Urothelium cell line (cell line): ENCODE results near the gene DSEL.

Source experiments
- DNase-seq: peaks from one replicate; pipeline ENCODE4 v3.0.0; 2011; ENCODE audit warnings: low spot score, mixed read lengths
- FAIRE-seq: peaks from 2 replicates; lab custom pipeline; 2011; peaks lifted over from hg19 to GRCh38; lab: Jason Lieb, UNC

The DSEL gene

GRCh38 chr18:67504739-67505138, 11.8 kb downstream of the DSEL start:
- FAIRE-seq (no peak), DNase-seq (no peak)

DNA sequence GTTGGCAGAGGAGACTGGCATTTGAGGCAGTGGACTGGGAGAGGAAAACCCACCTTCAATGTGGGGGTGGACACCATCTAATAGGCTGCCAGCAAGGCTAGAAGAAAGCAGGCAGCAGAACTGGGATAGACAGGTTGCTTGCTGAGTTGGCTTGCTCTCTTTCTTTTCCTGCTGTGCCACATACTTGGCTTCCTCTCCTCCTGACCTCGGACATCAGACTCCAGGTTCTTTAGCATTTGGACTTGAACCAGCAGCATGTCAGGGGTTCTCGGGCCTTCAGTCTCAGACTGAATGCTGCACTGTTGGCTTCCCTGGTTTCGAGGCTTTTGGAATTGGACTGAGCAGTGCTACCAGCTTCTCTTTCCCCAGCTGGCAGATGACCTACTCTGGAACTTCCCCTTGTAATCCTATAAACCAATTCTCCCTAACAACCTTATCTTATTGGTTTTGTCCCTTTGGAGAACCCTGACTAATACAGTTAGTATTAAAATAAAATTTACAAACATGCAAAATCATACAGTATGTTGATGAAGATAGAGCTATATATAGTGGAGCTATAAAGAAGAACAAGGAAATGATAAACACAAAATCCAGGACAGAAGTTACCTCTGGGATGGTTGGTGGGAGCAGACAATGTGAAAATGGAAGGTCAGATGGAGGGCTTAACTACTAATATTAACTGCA, 15.9 kb downstream of the DSEL start:
- no peak for FAIRE-seq
- DNase-seq = no peak

DNA sequence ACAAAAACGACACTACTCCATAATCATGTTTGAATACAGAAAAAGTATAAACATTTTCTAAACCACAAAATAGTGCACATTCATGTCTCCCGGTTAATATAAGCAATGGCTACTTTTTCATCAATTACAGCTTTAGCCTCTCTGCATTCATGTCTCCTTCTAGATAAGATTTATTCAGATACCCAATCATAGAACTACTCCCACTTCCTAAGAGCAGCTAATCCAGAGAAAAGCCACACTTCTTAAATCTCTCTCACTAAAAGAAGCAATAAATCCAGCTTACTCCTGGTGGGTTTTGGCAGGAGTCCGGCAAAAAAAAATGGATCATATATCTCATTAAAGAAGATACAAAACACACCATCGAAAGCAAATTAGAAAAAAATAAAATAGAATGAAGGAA, 20.1 kb downstream of the DSEL start:
- no peak for FAIRE-seq

DNA sequence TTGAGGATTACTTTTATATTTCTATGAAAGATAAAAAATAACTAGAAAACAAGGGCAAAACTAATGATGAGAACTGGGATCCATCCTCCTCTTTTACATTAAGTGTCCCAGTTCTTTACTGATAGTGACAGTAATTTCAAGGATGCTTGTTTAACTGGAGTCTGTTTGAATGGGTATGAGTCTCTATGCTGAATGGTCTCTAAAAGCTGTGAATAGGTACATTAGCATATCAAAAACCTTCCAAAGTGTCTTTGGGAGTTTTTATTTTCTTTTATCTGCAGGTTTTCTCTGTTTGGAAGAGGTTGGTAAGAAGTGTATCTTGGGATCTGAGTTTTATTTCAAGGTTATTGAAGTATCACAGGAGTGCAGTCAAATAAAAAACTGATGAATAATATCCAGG, 30.0 kb downstream of the DSEL start:
- no peak for FAIRE-seq
- no peak for DNase-seq

More for the DNA sequence above, 20.1 kb downstream of the DSEL start:
- DNase-seq = no peak

- no peak for DNase-seq
- no peak for FAIRE-seq
Observed at GRCh38 chr18:67485655-67486054, 30.9 kb downstream of the DSEL start.

- DNase-seq (no peak), FAIRE-seq (no peak)
Observed at GRCh38 chr18:67484458-67484857, 32.1 kb downstream of the DSEL start.

GRCh38 chr18:67483952-67484351, 32.6 kb downstream of the DSEL start:
- DNase-seq (no peak), FAIRE-seq (no peak)

DNA sequence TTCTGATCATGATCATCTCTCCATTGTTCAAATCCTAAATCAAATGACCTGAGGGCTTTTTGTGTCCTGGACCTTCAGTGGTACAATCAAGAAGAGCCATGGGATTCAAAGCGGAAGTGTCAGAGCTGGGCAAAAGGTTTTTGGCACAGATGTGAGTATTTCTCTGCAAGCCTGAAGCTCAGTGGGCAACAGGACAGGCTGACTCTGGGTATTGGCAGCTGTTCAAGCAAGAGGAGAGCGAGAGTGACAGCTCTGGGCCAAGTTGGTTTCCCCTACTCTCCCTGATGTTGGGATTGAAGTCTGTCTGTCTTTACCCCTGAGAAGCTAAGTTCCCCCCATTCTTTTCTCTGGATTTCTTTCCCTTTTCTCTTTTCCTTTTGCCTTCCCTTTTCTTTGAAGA, 33.3 kb downstream of the DSEL start:
- DNase-seq (no peak), FAIRE-seq (no peak)

DNA sequence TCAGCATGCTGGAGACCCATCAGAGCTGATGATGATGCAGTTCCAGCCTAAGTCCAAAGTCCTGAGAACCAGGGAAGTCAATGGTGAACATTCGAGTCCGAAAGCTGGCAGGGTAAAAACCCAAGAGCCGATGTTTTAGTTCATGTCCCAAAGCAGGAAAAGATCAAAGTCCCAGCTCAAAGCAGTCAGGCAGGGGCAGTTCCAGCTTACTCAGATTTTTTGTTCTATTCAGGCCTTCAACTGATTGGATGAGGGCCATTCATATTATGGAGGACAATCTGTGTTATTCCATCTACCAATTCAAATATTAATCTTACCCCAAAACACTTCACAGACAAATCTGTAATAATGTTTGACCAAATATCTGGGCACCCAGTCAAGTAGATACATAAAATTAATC, 38.3 kb downstream of the DSEL start:
- FAIRE-seq = no peak
- no peak for DNase-seq

DNA sequence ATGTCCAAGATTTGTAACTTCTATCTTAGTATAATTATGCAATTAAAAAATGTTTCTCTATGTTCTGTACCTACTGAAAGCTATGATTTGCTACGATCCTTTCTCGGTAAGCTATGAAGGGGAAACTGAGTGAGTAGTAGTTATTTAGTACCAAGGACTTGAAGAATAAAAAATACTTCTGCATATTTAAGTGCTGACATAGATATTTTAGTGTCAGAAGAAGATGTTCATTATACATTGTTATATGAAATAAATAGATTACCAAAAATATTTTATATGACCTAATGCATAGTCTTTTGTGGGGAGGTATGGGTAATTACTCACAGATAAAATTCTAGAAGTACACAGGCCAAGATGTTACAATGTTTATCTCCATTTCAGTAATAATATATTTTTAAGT, 39.0 kb downstream of the DSEL start:
- DNase-seq (no peak), FAIRE-seq (no peak)

- no peak for FAIRE-seq
- no peak for DNase-seq
Observed at GRCh38 chr18:67476585-67476984, 39.9 kb downstream of the DSEL start.

DNA sequence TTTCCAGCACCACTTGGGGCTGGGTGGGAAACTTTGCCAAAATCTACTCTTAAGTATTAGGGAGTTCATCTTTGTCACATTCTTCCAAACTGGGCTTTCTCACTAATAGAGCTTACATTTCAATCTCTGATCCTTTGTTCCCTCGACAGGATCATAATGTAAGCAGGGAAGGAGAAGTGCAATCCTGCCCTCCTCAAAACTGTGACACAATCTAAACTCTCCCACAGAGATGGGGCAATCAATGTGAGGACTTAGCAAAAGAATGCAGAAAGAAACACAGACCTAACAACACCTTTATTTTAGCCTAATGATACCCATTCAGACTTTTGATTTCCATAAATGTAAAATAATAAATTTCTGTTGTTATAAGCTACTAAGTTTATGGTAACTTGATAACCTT, 40.8 kb downstream of the DSEL start:
- DNase-seq (no peak), FAIRE-seq (no peak)

DNA sequence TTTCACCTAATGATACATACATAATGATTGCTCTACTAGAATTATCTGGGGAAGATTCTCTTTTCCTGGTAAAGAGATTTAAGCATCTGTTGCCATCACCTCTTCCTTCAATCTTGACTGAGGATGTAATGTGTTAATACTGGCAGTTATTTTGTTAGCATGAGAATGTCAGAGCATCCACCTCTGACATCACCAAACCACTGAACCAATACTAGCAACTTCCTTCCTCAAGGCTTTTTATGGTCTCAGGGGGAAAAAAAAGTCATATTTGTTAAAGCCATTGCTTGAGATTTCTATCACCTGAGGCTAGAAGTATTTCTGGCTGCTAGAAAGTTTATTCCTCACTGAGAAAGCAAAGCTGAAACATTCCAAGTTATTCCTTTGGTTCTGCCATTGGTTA, 48.5 kb downstream of the DSEL start:
- DNase-seq (no peak), FAIRE-seq (no peak)

DNA sequence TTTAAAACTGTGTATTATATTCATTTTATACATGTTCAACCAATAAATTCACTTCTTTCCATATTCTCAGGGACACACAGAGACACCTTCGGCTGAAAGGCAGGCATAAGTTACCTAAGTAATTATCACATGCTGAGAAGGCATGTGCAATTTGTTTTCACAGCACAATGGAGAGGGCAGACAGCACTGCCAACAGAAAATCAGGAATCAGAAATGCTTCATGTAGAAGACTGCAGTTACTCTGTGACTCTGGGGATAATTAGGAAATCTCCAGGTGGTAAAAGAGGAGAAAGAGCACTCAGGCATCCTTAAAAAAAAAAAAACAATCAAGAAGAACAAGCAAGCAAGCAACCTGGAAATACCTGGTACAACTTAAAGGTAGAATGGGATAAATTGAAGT, 49.3 kb downstream of the DSEL start:
- no peak for DNase-seq
- no peak for FAIRE-seq

- no peak for FAIRE-seq
- no peak for DNase-seq
Observed at GRCh38 chr18:67464499-67464898, 52.0 kb downstream of the DSEL start.

- FAIRE-seq = no peak
- DNase-seq = no peak
Observed at GRCh38 chr18:67463829-67464228, 52.7 kb downstream of the DSEL start.

GRCh38 chr18:67456711-67457110, 59.8 kb downstream of the DSEL start:
- no peak for DNase-seq

More at GRCh38 chr18:67456711-67457110, 59.8 kb downstream of the DSEL start:
- no peak for FAIRE-seq
